Measurements from ENCODE around the gene ELMO3.

- no peak for TF ChIP-seq CTCF (IDR thresholded peaks at IDR 0.05; ENCODE audit: low read depth, low read length, poor library complexity, severe bottlenecking)
- TF ChIP-seq EZH2phosphoT487 (IDR thresholded peaks at IDR 0.05; ENCODE audit: borderline replicate concordance, low read length): 0 out of 2 replicates have a peak, but pooled peaks have one; percentile 59
These were observed 34.9 kb upstream of the ELMO3 start for GRCh38 chr16:67163999-67164558.
